SK-N-SH (cell line): ENCODE data around the gene AMFR.

ENCODE experiments used
- ELF1 ChIP-seq: IDR thresholded peaks from 2 replicates; pipeline ENCODE4 v1.4.0; 2012
- FOSL2 ChIP-seq: IDR thresholded peaks from 2 replicates; pipeline ENCODE4 v1.4.0; 2012; ENCODE audit warnings: low read depth, mild to moderate bottlenecking, moderate library complexity, borderline replicate concordance
- GABPA ChIP-seq: IDR thresholded peaks from 2 replicates; pipeline ENCODE4 v1.4.0; 2012; ENCODE audit warnings: low read depth, mild to moderate bottlenecking
- JUND ChIP-seq: IDR thresholded peaks from 2 replicates; pipeline ENCODE4 v1.4.0; 2012
- NRF1 ChIP-seq: IDR thresholded peaks from 2 replicates; pipeline ENCODE4 v1.6.1; 2012; ENCODE audit warnings: low read depth, mild to moderate bottlenecking, low read length
- RAD21 ChIP-seq: IDR thresholded peaks from 2 replicates; pipeline ENCODE4 v1.6.1; 2012; ENCODE audit warnings: mild to moderate bottlenecking, low read length
- RXRA ChIP-seq: IDR thresholded peaks from 2 replicates; pipeline ENCODE4 v1.4.0; 2012; ENCODE audit warnings: low read depth, mild to moderate bottlenecking, borderline replicate concordance
- SMC3 ChIP-seq: IDR thresholded peaks from 2 replicates; pipeline ENCODE4 v1.6.1; 2012; ENCODE audit warnings: low read depth, low read length, improper control_type of control experiment
- TF ChIP-seq, protein P1 (sequence below): IDR thresholded peaks from 2 replicates; pipeline ENCODE4 v1.6.1; 2012; ENCODE audit warnings: mild to moderate bottlenecking, low read depth, low read length, moderate library complexity
- TF ChIP-seq, protein P2 (sequence below): fragments of 200-600 bp; sonication (generic); IDR thresholded peaks from 2 replicates; pipeline ENCODE4 v1.6.1; 2017; ENCODE audit warnings: antibody characterized with exemption, mild to moderate bottlenecking, moderate library complexity
- TF ChIP-seq, protein P3 (sequence below): IDR thresholded peaks from 2 replicates; pipeline ENCODE4 v1.4.0; 2012; ENCODE audit warnings: low read depth, borderline replicate concordance

DNA sequence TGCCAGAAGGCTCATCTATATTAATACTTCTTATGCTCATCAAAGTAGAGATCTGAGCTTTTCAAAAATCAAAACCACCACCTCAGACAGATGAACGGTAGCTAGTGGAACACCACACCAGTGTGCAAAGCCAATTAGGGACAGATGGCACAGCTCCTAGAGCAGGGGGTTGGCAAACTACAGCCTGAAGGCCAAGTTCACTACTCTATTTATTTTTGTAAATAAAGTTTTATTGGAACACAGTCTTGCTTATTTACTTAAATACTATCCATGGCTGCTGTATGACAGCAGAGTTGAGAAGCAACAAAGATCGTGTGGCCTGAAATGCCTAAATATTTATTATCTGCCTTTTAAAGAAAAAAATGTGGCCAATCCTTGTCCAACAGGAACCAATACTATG lies 56.8 kb downstream of the AMFR start:
- no peak for TF ChIP-seq ELF1
- no peak for TF ChIP-seq SMC3
- TF ChIP-seq, protein P1, sequence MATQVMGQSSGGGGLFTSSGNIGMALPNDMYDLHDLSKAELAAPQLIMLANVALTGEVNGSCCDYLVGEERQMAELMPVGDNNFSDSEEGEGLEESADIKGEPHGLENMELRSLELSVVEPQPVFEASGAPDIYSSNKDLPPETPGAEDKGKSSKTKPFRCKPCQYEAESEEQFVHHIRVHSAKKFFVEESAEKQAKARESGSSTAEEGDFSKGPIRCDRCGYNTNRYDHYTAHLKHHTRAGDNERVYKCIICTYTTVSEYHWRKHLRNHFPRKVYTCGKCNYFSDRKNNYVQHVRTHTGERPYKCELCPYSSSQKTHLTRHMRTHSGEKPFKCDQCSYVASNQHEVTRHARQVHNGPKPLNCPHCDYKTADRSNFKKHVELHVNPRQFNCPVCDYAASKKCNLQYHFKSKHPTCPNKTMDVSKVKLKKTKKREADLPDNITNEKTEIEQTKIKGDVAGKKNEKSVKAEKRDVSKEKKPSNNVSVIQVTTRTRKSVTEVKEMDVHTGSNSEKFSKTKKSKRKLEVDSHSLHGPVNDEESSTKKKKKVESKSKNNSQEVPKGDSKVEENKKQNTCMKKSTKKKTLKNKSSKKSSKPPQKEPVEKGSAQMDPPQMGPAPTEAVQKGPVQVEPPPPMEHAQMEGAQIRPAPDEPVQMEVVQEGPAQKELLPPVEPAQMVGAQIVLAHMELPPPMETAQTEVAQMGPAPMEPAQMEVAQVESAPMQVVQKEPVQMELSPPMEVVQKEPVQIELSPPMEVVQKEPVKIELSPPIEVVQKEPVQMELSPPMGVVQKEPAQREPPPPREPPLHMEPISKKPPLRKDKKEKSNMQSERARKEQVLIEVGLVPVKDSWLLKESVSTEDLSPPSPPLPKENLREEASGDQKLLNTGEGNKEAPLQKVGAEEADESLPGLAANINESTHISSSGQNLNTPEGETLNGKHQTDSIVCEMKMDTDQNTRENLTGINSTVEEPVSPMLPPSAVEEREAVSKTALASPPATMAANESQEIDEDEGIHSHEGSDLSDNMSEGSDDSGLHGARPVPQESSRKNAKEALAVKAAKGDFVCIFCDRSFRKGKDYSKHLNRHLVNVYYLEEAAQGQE = no peak
- no peak for TF ChIP-seq JUND
- TF ChIP-seq RAD21 = no peak
- TF ChIP-seq GABPA = no peak
- TF ChIP-seq, protein P2, sequence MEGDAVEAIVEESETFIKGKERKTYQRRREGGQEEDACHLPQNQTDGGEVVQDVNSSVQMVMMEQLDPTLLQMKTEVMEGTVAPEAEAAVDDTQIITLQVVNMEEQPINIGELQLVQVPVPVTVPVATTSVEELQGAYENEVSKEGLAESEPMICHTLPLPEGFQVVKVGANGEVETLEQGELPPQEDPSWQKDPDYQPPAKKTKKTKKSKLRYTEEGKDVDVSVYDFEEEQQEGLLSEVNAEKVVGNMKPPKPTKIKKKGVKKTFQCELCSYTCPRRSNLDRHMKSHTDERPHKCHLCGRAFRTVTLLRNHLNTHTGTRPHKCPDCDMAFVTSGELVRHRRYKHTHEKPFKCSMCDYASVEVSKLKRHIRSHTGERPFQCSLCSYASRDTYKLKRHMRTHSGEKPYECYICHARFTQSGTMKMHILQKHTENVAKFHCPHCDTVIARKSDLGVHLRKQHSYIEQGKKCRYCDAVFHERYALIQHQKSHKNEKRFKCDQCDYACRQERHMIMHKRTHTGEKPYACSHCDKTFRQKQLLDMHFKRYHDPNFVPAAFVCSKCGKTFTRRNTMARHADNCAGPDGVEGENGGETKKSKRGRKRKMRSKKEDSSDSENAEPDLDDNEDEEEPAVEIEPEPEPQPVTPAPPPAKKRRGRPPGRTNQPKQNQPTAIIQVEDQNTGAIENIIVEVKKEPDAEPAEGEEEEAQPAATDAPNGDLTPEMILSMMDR = no peak
- no peak for TF ChIP-seq NRF1
- TF ChIP-seq FOSL2 = no peak
- TF ChIP-seq, protein P3, sequence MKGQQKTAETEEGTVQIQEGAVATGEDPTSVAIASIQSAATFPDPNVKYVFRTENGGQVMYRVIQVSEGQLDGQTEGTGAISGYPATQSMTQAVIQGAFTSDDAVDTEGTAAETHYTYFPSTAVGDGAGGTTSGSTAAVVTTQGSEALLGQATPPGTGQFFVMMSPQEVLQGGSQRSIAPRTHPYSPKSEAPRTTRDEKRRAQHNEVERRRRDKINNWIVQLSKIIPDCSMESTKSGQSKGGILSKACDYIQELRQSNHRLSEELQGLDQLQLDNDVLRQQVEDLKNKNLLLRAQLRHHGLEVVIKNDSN = no peak
- no peak for TF ChIP-seq RXRA
